HG03469 (cell line): ENCODE measurements around the gene ANKRD36.
"Not testable (repeated sequence)": the region's sequence is repeated elsewhere in the genome, so short reads cannot be mapped to it uniquely, and the experiment has no call there.

ENCODE experiments used
- ATAC-seq: cut with Tn5 transposase; IDR thresholded peaks from one replicate; pipeline ENCODE4 v1.9.1; 2021; ENCODE audit warnings: mild to moderate bottlenecking, moderate library complexity, moderate number of reproducible peaks; ENCODE audit not compliant: unreplicated experiment

The ANKRD36 gene

GRCh38 chr2:97112320-97113049 is 468 bp upstream of the ANKRD36 start:
- not testable (repeated sequence) for ATAC-seq

- not testable (repeated sequence) for ATAC-seq
These were observed 916 bp downstream of the ANKRD36 start for GRCh38 chr2:97113882-97114255.

- ATAC-seq, result not testable (repeated sequence)
These were observed 16.1 kb downstream of the ANKRD36 start for GRCh38 chr2:97129090-97129489.

GRCh38 chr2:97144016-97144415 is 31.1 kb downstream of the ANKRD36 start:
- ATAC-seq, result not testable (repeated sequence)

GRCh38 chr2:97166548-97166947 is 53.6 kb downstream of the ANKRD36 start:
- not testable (repeated sequence) for ATAC-seq

- ATAC-seq, result not testable (repeated sequence)
These were observed 55.0 kb downstream of the ANKRD36 start for GRCh38 chr2:97167938-97168337.

- not testable (repeated sequence) for ATAC-seq
These were observed 55.6 kb downstream of the ANKRD36 start for GRCh38 chr2:97168583-97168982.

GRCh38 chr2:97180391-97180790 is 67.4 kb downstream of the ANKRD36 start:
- not testable (repeated sequence) for ATAC-seq

GRCh38 chr2:97195349-97195748 is 82.4 kb downstream of the ANKRD36 start:
- not testable (repeated sequence) for ATAC-seq

- not testable (repeated sequence) for ATAC-seq
These were observed 84.3 kb downstream of the ANKRD36 start for GRCh38 chr2:97197251-97197650.

GRCh38 chr2:97200887-97201286 is 87.9 kb downstream of the ANKRD36 start:
- not testable (repeated sequence) for ATAC-seq

- ATAC-seq, result not testable (repeated sequence)
These were observed 89.8 kb downstream of the ANKRD36 start for GRCh38 chr2:97202643-97203250.

- ATAC-seq, result no peak
These were observed 97.4 kb downstream of the ANKRD36 start for GRCh38 chr2:97210325-97210724.

GRCh38 chr2:97215025-97215424 is 102.1 kb downstream of the ANKRD36 start:
- not testable (repeated sequence) for ATAC-seq

- not testable (repeated sequence) for ATAC-seq
These were observed 118.1 kb downstream of the ANKRD36 start for GRCh38 chr2:97230848-97231585.

- not testable (repeated sequence) for ATAC-seq
These were observed 120.0 kb downstream of the ANKRD36 start for GRCh38 chr2:97232981-97233380.

GRCh38 chr2:97233660-97234295 is 120.8 kb downstream of the ANKRD36 start:
- not testable (repeated sequence) for ATAC-seq

- not testable (repeated sequence) for ATAC-seq
These were observed 148.2 kb downstream of the ANKRD36 start for GRCh38 chr2:97261192-97261591.

- not testable (repeated sequence) for ATAC-seq
These were observed 153.5 kb downstream of the ANKRD36 start for GRCh38 chr2:97266449-97266848.

GRCh38 chr2:97267411-97268074 is 154.6 kb downstream of the ANKRD36 start:
- no peak for ATAC-seq
